TTC549 (cell line): Measurements from ENCODE around the gene SPOCK1.
"Not testable (repeated sequence)": the region's sequence is repeated elsewhere in the genome, so short reads cannot be mapped to it uniquely, and the experiment has no call there.

Experiments used
- FAIRE-seq: peaks from 2 replicates; lab custom pipeline; 2012; peaks lifted over from hg19 to GRCh38; lab: Jason Lieb, UNC

SPOCK1 gene

GRCh38 chr5:137263371-137264005, 235.6 kb downstream of the SPOCK1 start:
- FAIRE-seq, result no peak

GRCh38 chr5:137262818-137263217, 236.3 kb downstream of the SPOCK1 start:
- no peak for FAIRE-seq

- FAIRE-seq, result no peak
These were observed 238.1 kb downstream of the SPOCK1 start for GRCh38 chr5:137260820-137261695.

GRCh38 chr5:137259115-137259514, 240.0 kb downstream of the SPOCK1 start:
- not testable (repeated sequence) for FAIRE-seq

- FAIRE-seq, result no peak
These were observed 244.7 kb downstream of the SPOCK1 start for GRCh38 chr5:137254119-137255090.

- FAIRE-seq, result no peak
These were observed 246.6 kb downstream of the SPOCK1 start for GRCh38 chr5:137252512-137252911.

GRCh38 chr5:137250421-137250820, 248.7 kb downstream of the SPOCK1 start:
- FAIRE-seq, result no peak

- FAIRE-seq, result no peak
These were observed 250.6 kb downstream of the SPOCK1 start for GRCh38 chr5:137248527-137248926.

GRCh38 chr5:137245438-137245837, 253.7 kb downstream of the SPOCK1 start:
- no peak for FAIRE-seq

- FAIRE-seq, result no peak
These were observed 258.8 kb downstream of the SPOCK1 start for GRCh38 chr5:137240285-137240684.

- FAIRE-seq, result no peak
These were observed 262.1 kb downstream of the SPOCK1 start for GRCh38 chr5:137236849-137237507.

- no peak for FAIRE-seq
These were observed 262.9 kb downstream of the SPOCK1 start for GRCh38 chr5:137236252-137236651.

GRCh38 chr5:137234973-137235943, 263.9 kb downstream of the SPOCK1 start:
- no peak for FAIRE-seq

GRCh38 chr5:137233726-137234125, 265.4 kb downstream of the SPOCK1 start:
- FAIRE-seq, result no peak

GRCh38 chr5:137233304-137233703, 265.8 kb downstream of the SPOCK1 start:
- not testable (repeated sequence) for FAIRE-seq

- no peak for FAIRE-seq
These were observed 267.6 kb downstream of the SPOCK1 start for GRCh38 chr5:137231540-137231939.

- FAIRE-seq, result no peak
These were observed 270.3 kb downstream of the SPOCK1 start for GRCh38 chr5:137228816-137229215.

GRCh38 chr5:137226081-137226480, 273.0 kb downstream of the SPOCK1 start:
- FAIRE-seq, result no peak

GRCh38 chr5:137223324-137224295, 275.5 kb downstream of the SPOCK1 start:
- FAIRE-seq, result no peak
